K562 (cell line): ENCODE data around the gene CORO6. TPM values are rescaled to one million over a fixed set of nuclear protein-coding genes. Genes with fewer than 3 reads are reported as not detected.

ENCODE experiments used
- BRD9 ChIP-seq: fragments of 450-650 bp; IDR thresholded peaks from 2 replicates; pipeline ENCODE4 v1.6.1; 2018; ENCODE audit warnings: low read depth; ENCODE audit not compliant: partially characterized antibody
- FOXM1 ChIP-seq, 2 experiments: fragments of 450-650 bp in 1 of 2; sonication (generic) in 1 of 2; formaldehyde crosslinking in 1 of 2; IDR thresholded peaks; 2 replicates each; pipeline versions ENCODE4 v1.6.1 to v1.9.0; 2017 to 2022; ENCODE audit warnings: low read depth in 2 of 2, mild to moderate bottlenecking in 2 of 2, missing genetic modification reagents in 1 of 2, moderate library complexity in 1 of 2
- MAFG ChIP-seq: fragments of 450-650 bp; conservative IDR thresholded peaks from 2 replicates; pipeline ENCODE4 v1.6.1; 2016; ENCODE audit warnings: missing genetic modification characterization, missing compliant biosample characterization
- MGA ChIP-seq: fragments of 450-650 bp; IDR thresholded peaks from 2 replicates; pipeline ENCODE4 v1.6.1; 2016; ENCODE audit warnings: mild to moderate bottlenecking, moderate library complexity
- NCOA1 ChIP-seq: fragments of 450-650 bp; IDR thresholded peaks from 2 replicates; pipeline ENCODE4 v1.6.1; 2016; ENCODE audit warnings: low read depth
- PPARD ChIP-seq: fragments of 250-450 bp; sonication (Bioruptor Pico); IDR thresholded peaks from 2 replicates; pipeline ENCODE4 v1.8.0; 2022; ENCODE audit warnings: inconsistent platforms, mild to moderate bottlenecking, moderate library complexity
- SETDB1 ChIP-seq: IDR thresholded peaks from one replicate; pipeline ENCODE4 v1.6.1; 2012; ENCODE audit warnings: low read length, control low read depth, inconsistent platforms
- TFAP4 ChIP-seq: sonication (generic); formaldehyde crosslinking; IDR thresholded peaks from 2 replicates; pipeline ENCODE4 v1.8.0; 2022; ENCODE audit warnings: missing genetic modification reagents, mild to moderate bottlenecking, moderate library complexity, borderline replicate concordance
- USF1 ChIP-seq: sonication (generic); formaldehyde crosslinking; IDR thresholded peaks from 2 replicates; pipeline ENCODE4 v1.9.0; 2022; ENCODE audit warnings: mild to moderate bottlenecking, missing genetic modification reagents
- ZNF174 ChIP-seq: fragments of 250-450 bp; sonication (Bioruptor Pico); IDR thresholded peaks from 2 replicates; pipeline ENCODE4 v1.4.0; 2020; ENCODE audit warnings: mild to moderate bottlenecking
- ZNF217 ChIP-seq: sonication (generic); formaldehyde crosslinking; IDR thresholded peaks from 2 replicates; pipeline ENCODE4 v1.8.0; 2022; ENCODE audit warnings: mild to moderate bottlenecking, missing genetic modification reagents
- ZNF354B ChIP-seq: fragments of 250-450 bp; sonication (Bioruptor Pico); IDR thresholded peaks from 2 replicates; pipeline ENCODE4 v1.4.0; 2020
- ZNF436 ChIP-seq: fragments of 250-450, 450-650 bp; sonication (Bioruptor Pico); formaldehyde crosslinking; IDR thresholded peaks from 2 replicates; pipeline ENCODE4 v1.7.0; 2020; ENCODE audit warnings: mild to moderate bottlenecking
- ZNF780A ChIP-seq: fragments of 250-450 bp; sonication (Bioruptor Pico); IDR thresholded peaks from 2 replicates; pipeline ENCODE4 v1.5.0; 2021; ENCODE audit warnings: mild to moderate bottlenecking
- polyA plus RNA-seq, 8 experiments: library from polyadenylated mRNA; depleted of rRNA in 4 of 8; stranded (reverse) in 5 of 8; unstranded in 3 of 8; fragments of >200 nt; fragmentation: Nextera tagmentation in 2 of 8; fragmentation: Illumina TruSeq in 1 of 8; extraction: Ambion mirVana in 2 of 8; extraction: Trizol in 1 of 8; gene quantifications; 2 replicates each; pipeline versions ENCODE4 v1.2.1 to v1.2.3, GENCODE V29; 2011 to 2014; ENCODE audit warnings: inconsistent platforms in 1 of 8, missing spikeins in 1 of 8
- total RNA-seq, 7 experiments: library from RNA; depleted of rRNA in 6 of 7; stranded (reverse); fragments of >200 nt in 6 of 7; fragmentation: Illumina TruSeq in 2 of 7; extraction: Trizol in 2 of 7; gene quantifications; 2 replicates each; pipeline versions ENCODE4 v1.2.1 to v1.2.3, GENCODE V29; 2011 to 2021; ENCODE audit warnings: low replicate concordance in 1 of 7

CORO6 gene
- total and polyA plus RNA-seq, 9 of the 15 experiments (the other 6 are each of a cell fraction or from before 2014, with no cell fraction given) = 0.04 to 11.9 (median 2.4) TPM

- TF ChIP-seq ZNF780A = no peak
- TF ChIP-seq FOXM1 (IDR thresholded peaks at IDR 0.05; ENCODE audit: low read depth) = no peak
- TF ChIP-seq FOXM1 (CRISPR knock-in tag; IDR thresholded peaks at IDR 0.05; ENCODE audit: low read depth) = no peak
- no peak for TF ChIP-seq ZNF217
- TF ChIP-seq ZNF436 (CRISPR knock-in tag) = no peak
- 0 out of 2 replicates have a peak, but pooled peaks have one; percentile 9 for TF ChIP-seq USF1
- TF ChIP-seq NCOA1 = no peak
- TF ChIP-seq ZNF354B (CRISPR knock-in tag) = no peak
- TF ChIP-seq SETDB1 = no peak
- TF ChIP-seq MAFG = no peak
- TF ChIP-seq TFAP4 = peak; percentile 58; the same call in 1 of the 2 replicates
- no peak for TF ChIP-seq BRD9
- no peak for TF ChIP-seq ZNF174
- TF ChIP-seq PPARD (CRISPR knock-in tag) = no peak
- peak; percentile 89 for TF ChIP-seq MGA
Observed at GRCh38 chr17:29617481-29618271, 5.0 kb downstream of the CORO6 start (continued).
